NCI-H2227 (cell line): ENCODE data around the gene DNAAF8.
"Not testable (repeated sequence)": the region's sequence is repeated elsewhere in the genome, so short reads cannot be mapped to it uniquely, and the experiment has no call there.

ENCODE experiments used
- DNase-seq: peaks from one replicate; lab custom pipeline; 2025; ENCODE audit not compliant: unreplicated experiment; lab: John Stamatoyannopoulos, UW

The DNAAF8 gene

GRCh38 chr16:4723071-4723767 is 11.1 kb upstream of the DNAAF8 start:
- DNase-seq: no peak

GRCh38 chr16:4724661-4725270 is 9.6 kb upstream of the DNAAF8 start:
- DNase-seq: no peak

DNA sequence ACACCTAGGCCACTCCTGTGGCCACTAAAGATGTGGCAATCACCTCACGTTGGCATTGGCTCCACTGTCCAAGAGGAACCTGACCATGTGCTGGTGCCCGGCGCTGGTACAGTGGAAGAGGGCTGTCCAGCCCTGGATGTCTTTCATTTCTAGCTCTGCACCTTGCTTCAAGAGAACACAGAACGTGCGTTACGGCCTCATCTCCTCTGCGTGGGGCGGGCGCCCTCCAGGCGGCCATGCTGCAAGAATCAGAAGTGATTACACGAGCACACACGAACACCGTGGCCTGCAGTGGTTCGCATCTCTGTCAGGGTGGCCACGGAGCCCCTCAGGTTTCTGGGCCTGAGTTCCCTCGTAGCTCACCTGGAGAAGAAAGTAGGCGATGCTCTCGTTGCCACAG is 7.7 kb upstream of the DNAAF8 start:
- DNase-seq: no peak

GRCh38 chr16:4728676-4729075 is 5.7 kb upstream of the DNAAF8 start:
- DNase-seq: no peak

GRCh38 chr16:4729876-4730275 is 4.5 kb upstream of the DNAAF8 start:
- no peak for DNase-seq

- DNase-seq: no peak
Observed at GRCh38 chr16:4733211-4733742, 1.1 kb upstream of the DNAAF8 start.

GRCh38 chr16:4733747-4734062 is 632 bp upstream of the DNAAF8 start:
- peak; percentile 77 for DNase-seq

DNA sequence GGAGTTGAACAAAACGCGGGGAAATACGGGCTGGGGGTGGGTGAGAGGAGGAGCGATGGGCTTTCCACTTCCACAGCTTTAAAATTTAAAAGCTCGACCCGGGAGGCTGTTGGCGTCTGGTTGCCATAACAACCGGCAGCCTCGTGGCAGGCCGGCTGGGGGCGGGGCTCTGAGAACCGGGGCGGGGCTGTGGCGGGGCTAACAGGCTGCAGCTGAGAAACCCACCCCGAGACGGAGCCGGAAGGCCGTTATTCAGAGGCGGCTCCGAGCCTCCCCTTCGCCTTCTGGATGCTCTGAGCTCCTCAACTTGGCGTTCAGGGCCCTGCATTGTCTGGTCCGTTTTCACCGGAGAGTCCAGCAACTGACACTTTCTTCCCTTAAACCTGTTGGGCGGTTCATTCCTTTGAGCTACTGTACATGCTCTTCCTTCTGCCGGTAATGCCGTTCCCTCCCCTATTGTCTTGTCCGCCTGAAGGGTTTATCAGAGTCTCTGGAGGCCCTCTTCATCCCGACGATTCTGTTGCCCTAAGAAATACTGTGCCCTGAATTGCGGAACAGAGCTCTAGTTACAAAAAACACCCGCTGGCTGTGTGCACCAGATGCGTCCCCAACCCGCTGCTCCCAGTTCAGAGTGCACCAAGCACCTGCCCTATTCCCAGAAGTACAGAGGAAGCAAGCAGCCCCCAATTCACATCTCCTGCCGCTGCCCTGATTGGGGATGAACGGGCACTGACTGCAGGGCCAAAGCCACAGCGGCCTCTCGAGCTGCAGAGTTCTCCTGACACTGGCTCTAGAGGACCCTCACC is 596 bp downstream of the DNAAF8 start:
- peak; percentile 93 for DNase-seq

GRCh38 chr16:4736546-4736945 is 2.2 kb downstream of the DNAAF8 start:
- DNase-seq: no peak

GRCh38 chr16:4737545-4737944 is 3.2 kb downstream of the DNAAF8 start:
- no peak for DNase-seq

DNA sequence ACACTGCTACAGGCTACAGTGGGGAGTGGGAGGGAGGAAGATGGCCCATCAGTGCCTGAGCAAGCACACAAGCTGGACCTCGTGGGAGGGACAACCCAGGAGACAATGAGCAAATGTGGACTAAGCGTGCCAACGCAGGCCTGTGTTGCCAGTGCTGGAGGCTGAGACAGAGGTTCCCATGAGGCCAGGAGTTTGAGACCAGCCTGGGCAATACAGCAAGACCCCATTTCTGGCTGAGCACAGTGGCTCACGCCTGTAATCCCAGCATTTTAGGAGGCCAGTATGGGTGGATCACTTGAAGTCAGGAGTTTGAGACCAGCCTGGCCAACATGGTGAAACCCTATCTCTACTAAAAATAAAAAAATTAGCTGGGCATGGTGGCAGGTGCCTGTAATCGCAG is 4.0 kb downstream of the DNAAF8 start:
- DNase-seq: not testable (repeated sequence)

DNA sequence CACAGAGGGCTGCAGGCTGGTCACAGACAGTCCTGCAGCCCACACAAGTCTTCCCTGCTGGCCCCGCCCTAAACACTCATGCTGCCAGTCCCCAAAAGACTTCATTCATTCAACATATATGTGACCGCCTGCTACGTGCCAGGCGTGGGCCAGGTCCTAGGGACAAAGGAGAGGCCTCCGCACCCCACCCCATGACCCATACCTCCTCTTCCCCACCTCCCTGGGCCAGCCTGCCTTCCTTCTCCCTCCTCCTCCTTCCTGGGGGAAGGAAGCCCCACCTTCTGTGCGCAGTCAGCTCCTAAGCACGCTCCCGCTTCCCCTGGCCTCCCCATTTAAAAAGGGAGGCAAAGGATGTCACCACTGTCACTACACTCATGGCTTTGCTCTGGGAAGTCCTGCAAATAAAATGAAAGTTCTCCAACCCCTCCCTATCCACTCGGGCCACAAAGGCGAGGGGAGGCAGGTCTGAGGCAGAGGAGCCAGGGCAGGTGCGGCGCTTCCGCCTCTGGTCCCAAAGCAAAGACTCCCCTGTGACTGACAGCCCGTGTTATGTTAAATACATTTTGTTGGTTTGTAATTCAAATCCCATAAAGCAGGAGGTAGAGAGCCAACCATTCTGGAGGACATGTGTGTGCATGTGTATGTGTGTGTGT is 9.0 kb downstream of the DNAAF8 start:
- DNase-seq: no peak

DNA sequence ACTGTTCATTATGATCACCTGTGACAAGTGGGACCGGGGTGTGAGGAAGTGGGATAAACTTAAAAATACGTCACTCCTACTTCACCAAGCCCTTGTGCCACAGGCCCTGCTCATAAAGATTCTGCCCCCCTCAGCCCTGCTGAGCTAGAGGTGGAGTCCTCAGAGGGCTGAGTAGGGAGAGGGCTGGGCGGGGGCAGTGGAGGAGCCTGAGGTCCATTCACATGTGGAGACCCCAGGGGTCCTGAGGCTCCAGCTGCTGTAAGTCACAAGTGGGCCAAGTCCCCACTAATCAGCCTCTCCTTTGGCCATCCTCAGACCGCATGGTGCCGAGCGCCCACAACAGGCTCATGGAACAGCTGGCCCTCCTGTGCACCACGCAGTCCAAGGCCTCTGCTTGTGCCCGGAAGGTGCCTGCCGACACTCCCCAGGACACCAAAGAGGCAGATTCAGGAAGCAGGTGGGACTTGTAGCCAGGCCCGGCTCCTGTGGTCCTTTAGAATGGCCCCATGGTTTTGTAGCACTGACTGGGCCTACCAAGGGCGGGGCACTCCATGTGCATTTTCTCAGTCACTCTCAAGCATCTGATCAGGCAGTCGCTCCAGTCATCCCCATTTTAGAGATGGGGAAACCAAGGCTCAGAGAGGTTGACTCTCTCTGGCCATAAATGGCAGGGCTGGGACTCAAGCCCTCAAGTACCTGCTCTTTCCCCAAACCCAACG is 10.4 kb downstream of the DNAAF8 start:
- no peak for DNase-seq

GRCh38 chr16:4745274-4745569 is 10.9 kb downstream of the DNAAF8 start:
- no peak for DNase-seq

- DNase-seq: no peak
Observed at GRCh38 chr16:4746215-4746614, 11.9 kb downstream of the DNAAF8 start.

DNA sequence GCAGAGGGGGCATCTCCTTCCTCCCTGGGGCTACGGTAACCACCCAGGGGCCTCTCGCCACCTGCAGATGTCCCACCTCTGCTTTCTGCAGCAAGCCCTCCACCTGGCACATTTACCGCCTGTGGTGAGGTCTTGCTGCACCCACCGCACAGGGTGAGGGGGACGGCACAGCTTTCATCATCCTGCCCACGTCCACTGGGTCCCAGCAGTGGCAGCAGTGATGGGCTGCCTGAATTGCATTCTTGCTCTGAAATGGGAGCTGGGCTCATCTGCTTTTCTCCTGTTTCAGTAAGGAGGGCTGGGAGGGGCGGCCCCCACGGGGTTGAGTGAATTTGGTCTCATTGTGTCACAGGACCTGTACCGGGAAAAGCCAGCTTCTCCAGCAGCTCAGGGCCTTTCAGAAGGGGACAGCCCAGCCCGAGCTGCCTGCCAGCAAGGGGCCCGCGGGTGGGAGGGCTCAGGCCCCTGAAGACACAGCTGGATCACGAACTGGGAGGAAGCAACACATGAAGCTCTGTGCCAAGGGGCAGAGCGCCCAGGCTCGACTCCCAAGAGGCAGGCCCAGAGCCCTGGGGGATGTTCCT is 12.7 kb downstream of the DNAAF8 start:
- DNase-seq: no peak

GRCh38 chr16:4747906-4748681 is 13.8 kb downstream of the DNAAF8 start:
- no peak for DNase-seq

DNA sequence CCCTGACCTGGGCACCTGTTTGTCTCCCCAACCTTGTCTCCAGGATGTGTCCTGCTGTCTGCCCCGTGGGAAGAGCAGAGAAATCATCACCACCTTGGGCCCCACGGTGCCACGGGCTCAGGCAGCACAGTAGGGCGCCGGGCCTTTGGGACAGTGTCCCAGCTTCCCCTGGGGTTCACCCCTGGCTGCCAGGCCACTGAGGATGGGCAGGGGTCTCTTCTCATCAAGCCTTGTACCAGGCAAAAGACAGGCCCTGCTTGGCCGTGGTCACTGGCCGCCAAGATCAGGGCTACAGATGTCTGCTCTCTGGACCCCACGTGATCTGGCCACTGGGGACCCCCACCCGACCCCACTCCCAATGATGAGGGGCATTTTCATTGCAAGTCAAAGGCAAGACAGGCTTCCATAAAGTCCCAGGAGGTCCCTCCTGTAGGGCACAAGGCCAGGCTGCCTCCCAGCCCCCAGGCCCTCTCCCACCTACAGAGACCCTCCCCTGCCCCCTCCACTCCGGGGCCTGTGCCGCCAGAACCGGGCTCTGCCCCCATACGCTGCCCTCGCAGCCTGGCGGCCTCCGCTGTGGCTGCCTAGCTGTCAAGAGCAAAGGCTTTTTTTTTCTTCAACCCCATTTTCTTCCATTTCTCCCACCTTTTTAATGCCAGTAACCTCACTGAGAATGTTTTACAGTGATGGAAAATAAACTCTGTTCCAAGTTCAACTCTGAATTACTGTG is 14.5 kb downstream of the DNAAF8 start:
- no peak for DNase-seq

GRCh38 chr16:4749700-4750257 is 15.4 kb downstream of the DNAAF8 start:
- DNase-seq: no peak
